ENCODE results near the gene NEU4. TPM values are rescaled to one million over a fixed set of nuclear protein-coding genes. Genes with fewer than 3 reads are reported as not detected.

NEU4 gene
- total RNA-seq, 4 donors from 2014 or later = 0.15 TPM; not detected in 3

DNA sequence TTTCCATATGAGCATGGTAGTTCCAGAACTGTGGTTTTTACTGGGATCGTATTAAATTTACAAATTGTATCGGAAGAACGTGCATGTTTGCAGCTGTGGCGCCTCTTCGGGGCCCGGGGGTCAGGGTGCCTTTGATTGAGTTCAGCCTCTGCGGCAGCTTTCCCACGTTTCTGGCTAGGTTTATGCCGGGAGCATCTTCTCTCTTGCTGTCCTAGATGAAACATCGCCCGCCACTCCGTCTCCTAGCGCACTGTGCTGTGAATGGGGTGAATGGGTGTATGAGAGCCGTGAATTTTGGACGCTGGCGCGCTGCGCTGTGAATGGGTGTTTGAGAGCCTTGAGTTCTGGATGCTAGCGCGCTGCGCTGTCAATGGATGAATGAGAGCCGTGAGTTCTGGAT lies 37.4 kb downstream of the NEU4 start:
- intact Hi-C loops (cut with DNase I; ENCODE audit: low total_unique reads) = no loop called here
- peak in 1 of 2 donors; percentile 74 for DNase-seq (ENCODE audit: low spot score in 2 of 2)
- TF ChIP-seq, protein P1, sequence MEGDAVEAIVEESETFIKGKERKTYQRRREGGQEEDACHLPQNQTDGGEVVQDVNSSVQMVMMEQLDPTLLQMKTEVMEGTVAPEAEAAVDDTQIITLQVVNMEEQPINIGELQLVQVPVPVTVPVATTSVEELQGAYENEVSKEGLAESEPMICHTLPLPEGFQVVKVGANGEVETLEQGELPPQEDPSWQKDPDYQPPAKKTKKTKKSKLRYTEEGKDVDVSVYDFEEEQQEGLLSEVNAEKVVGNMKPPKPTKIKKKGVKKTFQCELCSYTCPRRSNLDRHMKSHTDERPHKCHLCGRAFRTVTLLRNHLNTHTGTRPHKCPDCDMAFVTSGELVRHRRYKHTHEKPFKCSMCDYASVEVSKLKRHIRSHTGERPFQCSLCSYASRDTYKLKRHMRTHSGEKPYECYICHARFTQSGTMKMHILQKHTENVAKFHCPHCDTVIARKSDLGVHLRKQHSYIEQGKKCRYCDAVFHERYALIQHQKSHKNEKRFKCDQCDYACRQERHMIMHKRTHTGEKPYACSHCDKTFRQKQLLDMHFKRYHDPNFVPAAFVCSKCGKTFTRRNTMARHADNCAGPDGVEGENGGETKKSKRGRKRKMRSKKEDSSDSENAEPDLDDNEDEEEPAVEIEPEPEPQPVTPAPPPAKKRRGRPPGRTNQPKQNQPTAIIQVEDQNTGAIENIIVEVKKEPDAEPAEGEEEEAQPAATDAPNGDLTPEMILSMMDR (IDR thresholded peaks at IDR 0.05) = no peak
- TF ChIP-seq POLR2A (IDR thresholded peaks at IDR 0.05) = no peak
- no peak overlapping the region for H3K4me3 ChIP-seq (ENCODE audit: low read depth, poor library complexity, severe bottlenecking)
- 85 to 86% methylated on average over 22 of the region's 22 CpGs for WGBS, 2 donors

DNA sequence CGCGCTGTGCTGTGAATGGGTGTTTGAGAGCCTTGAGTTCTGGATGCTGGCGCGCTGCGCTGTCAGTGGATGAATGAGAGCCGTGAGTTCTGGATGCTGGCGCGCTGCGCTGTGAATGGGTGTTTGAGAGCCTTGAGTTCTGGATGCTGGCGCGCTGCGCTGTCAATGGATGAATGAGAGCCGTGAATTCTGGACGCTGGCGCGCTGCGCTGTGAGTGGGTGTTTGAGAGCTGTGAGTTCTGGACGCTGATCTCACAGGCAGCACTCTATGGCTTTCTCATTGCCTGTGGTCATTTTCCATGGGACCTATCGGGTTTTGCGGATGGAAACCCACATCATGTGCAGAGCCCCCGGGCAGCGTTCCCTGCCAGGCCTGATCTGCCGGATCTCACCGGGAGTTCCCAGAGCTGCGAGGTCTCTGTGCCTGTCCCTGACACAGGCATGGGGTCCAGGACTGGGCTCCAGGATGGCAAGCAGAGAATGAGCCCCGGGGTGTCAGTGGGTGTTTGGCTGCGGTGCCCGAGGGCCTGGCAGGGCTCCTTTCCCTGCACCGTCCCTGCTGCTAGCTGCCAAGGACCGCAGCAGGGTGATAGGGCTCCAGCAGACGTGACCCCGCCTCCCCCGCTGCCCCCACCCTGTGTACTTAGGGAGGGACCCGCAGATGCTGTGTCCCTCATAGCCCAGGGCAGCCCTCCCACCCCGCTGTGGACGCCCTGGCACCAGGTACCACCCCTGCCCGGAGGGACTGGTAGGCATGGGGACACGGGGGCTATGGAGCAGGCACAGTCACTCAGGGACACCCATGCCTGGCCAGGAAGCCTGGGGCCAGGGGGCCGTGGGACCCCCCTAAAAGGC lies 40.0 kb downstream of the NEU4 start:
- WGBS, 2 donors = 80 to 86% methylated on average over 27 to 39 of the region's 39 CpGs
- TF ChIP-seq POLR2A (IDR thresholded peaks at IDR 0.05) = no peak
- intact Hi-C loops (cut with DNase I; ENCODE audit: low total_unique reads) = no loop called here
- no peak overlapping the region for H3K4me3 ChIP-seq (ENCODE audit: low read depth, poor library complexity, severe bottlenecking)
- DNase-seq (ENCODE audit: low spot score in 2 of 2) = peak in 1 of 2 donors; percentile 75

DNA sequence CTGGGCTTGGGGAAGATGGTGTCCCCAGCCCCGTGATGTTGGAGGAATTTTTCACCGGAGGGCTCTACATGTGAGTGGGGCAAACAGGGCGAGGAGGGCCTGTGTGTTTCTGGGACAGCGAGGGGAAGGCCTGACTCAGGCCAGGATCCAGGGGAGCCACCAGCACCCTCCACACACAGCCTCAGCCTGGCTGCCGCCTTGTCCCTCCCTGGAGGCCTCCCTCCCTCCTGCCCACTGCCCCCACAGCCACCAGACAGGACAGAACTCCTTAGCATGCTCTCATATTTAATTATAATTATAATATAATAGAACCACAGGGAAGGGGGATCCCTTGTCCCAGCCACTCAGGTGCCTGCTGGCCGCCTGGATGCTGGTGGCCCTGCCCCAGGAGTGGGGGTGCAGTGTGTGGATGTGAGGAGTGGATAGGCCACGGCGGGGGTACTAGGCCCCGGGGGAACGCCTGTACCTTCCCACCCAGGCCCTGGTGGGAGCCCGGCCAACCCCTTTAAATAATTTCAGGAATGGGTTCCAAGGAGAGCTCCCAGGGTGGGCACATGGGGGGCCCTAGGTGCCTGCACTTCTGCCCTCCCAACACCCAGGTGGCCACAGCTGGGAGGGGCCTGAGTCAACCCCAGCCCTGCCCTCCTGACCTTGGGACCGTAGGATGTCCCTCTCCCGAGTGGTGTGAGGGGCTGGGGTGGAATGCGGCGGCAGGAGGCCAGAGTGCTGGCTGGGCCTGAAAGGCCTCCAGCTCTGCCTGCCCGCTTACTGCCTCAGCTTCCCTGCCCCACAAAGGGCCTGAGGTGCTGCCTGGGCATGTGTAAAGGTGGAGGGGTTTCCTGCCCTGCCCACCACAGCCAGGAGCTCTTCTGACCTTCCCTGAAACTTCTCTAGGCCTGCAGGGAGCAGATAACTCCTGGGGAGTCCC lies 40.9 kb downstream of the NEU4 start:
- WGBS, 2 donors = 90 to 95% methylated on average over 11 to 16 of the region's 16 CpGs
- TF ChIP-seq, protein P1 (IDR thresholded peaks at IDR 0.05) = no peak
- no peak for TF ChIP-seq POLR2A (IDR thresholded peaks at IDR 0.05)
- H3K4me3 ChIP-seq (ENCODE audit: low read depth, poor library complexity, severe bottlenecking) = no peak overlapping the region
- intact Hi-C loops (cut with DNase I; ENCODE audit: low total_unique reads) = no loop called here
- peak in 1 of 2 donors; percentile 60 for DNase-seq (ENCODE audit: low spot score in 2 of 2)

DNA sequence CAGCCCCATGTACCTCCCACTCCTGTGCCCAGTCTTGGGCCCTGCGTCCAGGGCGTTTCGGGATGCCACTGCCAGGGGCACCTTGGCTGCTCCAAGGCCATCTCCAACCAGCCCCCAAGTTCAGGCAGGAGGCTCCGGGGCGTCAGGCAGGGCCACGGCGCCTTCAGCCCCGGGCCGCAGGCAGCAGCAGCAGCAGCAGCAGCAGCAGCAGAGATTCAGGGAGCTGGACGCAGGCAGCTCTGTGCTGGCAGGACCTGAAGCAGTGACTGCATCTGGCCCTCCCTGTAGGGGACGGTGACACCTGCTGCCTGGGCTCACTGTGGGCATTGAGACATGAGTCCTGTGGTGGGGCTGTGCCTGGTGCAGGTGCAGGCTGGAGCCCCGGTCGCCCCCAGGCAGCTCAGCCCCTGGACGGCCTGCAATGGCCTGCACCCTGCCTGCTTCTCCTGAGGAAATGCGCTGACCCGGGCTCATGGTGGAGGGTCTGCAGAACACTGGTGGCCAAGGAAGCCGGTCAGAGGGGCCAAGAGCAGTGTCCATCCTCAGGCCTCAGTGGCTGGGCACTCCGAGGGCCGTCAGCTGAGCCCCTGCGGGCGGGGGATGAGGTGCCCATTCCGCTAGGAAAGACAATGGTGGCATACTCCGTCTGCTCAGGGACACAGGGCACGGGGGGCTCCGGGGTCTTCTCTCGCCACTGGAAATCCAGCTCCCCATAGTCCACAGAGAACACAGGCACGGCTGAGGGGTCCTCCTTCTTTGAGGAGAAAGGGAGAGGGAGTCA lies 41.7 kb downstream of the NEU4 start:
- intact Hi-C loops (cut with DNase I; ENCODE audit: low total_unique reads) = no loop called here
- H3K4me3 ChIP-seq (ENCODE audit: low read depth, poor library complexity, severe bottlenecking) = no peak overlapping the region
- DNase-seq (ENCODE audit: low spot score in 2 of 2) = peak in 1 of 2 donors; percentile 70
- WGBS, 2 donors = 90 to 93% methylated on average over 21 to 26 of the region's 27 CpGs
- TF ChIP-seq, protein P1 (IDR thresholded peaks at IDR 0.05) = no peak
- no peak for TF ChIP-seq POLR2A (IDR thresholded peaks at IDR 0.05)

DNA sequence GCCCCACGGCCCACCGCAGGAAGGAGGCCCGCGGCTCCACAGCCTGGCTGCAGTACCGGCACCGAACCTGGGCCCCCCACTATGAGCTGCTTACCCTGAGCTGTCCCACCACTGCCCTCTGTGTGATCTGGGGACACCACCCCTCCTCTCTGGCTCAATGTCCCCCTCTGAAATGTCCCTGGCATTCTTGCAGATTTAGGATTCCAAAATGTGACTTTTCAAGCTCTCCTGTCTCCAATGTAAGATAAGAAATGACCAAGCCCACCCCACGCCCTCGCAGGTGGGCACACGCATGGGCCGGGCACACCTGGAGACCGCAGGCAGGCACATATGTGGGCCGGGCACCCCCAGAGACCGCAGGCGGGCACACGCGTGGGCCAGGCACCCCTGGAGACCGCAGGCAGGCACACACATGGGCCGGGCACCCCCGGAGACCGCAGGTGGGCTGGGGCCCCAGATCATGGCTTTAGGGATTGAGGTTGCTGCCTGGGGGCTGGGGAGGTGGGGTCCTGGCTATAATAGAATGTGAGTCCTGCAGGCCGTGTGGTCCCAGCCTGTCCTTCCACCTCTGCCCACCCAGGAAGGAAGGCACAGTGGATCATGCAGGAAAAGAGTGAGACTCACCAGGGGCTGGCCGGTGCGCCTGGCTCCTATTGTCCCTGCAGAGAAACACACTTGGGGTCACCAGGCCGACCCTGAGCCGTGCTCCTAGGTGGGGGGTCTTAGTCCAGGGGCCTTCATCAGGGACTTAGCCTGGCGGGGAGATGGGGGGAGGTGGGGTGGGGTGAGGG lies 42.5 kb downstream of the NEU4 start:
- 87 to 90% methylated on average over 23 to 26 of the region's 26 CpGs for WGBS, 2 donors
- TF ChIP-seq, protein P1 (IDR thresholded peaks at IDR 0.05) = no peak
- TF ChIP-seq POLR2A (IDR thresholded peaks at IDR 0.05) = no peak
- H3K4me3 ChIP-seq (ENCODE audit: low read depth, poor library complexity, severe bottlenecking) = no peak overlapping the region
- peak in 1 of 2 donors; percentile 81 for DNase-seq (ENCODE audit: low spot score in 2 of 2)
- intact Hi-C loops (cut with DNase I; ENCODE audit: low total_unique reads) = no loop called here
